SK-N-MC (cell line): ENCODE results near the gene ROS1.

ENCODE experiments used
- EZH2 ChIP-seq: fragments of 200-600 bp; sonication (generic); IDR thresholded peaks from one replicate; pipeline ENCODE4 v1.6.1; 2017; ENCODE audit warnings: antibody characterized with exemption
- POLR2AphosphoS5 ChIP-seq: IDR thresholded peaks from 2 replicates; pipeline ENCODE4 v1.6.1; 2012; ENCODE audit warnings: mild to moderate bottlenecking, low read depth, low read length, borderline replicate concordance

DNA sequence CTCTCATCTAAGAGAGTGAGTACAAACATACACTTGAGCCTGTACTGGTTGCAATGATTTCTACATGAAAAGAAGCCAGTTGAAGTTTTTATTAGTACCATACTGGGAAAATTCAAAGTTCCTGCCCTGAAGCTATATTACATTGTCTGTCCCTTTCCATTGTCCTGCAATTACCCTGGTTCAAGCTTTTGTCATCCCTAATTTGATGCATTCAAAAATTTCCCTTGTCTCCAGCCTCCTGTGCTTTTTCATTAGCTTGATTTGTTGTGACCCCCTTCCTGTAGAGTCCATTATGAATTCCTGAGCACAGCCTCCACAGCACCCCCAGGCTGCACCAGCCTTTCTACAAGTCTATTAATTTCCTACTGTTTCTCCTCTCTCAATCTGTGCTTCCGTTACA lies 114.0 kb downstream of the ROS1 start:
- TF ChIP-seq EZH2 (no peak), POLR2AphosphoS5 (no peak)
